NCI-H345 treated with DMSO at 0.1 percent for 48 hours (cell line): ENCODE results near the gene RAD9A.

Experiments
- DNase-seq: peaks from one replicate; lab custom pipeline; 2025; ENCODE audit not compliant: unreplicated experiment; lab: John Stamatoyannopoulos, UW

RAD9A gene

DNA sequence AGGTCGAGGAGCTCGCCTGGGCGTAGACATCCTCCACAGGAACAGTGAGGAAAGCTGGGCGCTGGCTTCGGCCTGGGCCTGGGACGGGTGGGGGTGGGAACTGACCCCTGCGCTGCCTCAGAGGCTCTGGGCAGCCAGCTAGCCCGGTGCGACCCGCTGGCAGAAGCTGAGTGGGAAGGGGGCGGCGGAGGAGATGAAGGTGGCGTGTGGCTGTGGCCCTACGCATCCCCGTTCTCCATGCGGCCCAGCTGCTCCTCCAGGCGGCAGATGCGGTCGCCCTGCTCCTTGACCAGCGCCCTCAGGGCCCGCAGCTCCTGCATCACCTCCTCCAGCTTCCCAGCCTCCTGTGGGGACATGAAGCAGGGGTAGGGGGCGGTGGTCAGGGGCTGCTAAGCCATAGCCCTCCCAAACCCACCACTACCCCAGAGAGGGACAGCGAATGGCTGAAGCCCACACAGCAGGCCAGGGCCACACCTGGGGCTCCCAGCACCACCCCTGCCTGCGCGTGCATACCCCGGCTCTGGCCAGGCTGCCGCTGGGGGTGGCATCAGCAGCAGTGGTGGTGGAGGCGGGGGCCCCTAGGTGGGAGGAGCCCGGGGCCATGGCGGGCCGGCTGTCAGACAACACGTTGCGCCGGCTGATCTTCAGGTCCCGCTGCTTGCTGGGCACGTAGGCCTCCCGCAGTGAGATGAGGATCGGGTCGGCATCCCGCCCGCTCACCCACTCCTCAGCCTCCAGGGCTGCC is 46.5 kb downstream of the RAD9A start:
- no peak for DNase-seq

DNA sequence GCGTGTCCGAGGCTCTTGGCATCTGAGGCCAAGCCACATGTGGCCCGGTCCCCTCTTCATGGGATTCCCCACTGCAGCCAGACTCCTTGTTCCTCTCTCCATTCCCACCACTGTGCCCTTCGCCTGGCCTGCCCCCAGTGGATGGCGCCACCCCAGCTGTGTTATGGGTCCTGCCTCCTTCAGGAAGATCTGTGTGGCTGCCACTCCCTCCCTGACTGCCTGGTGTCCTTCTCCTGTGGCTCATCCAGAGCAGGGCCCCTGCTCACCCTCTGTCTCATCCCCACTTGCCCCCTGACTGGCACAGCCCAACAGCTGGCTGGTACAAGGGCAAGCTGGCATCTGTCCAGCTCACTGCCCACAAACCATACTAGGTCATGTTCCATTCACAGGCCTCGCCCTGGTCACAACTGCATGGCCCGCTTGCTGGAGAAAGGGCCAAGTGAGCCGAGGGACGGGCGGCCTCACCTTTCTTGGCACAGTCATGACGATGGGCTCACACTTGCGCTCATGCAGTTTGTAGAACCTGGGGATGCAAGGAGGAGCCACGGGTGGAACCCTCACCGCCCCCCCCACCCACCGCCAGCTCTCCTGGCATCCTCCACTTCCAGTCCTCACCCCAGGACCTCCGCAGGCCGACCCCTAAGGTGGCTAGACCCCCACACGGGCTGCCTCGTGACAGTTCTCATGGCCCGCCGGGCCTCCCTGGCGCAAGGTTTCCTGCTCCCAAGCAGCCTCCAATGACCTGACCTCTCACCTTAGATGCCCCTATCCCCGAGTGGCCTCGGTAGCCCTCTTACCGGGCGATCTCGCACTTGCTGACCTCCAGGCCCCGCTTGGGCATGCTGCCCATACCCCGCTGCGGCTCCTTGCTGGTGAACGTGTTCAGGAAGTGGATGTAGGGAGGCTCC is 47.8 kb downstream of the RAD9A start:
- no peak for DNase-seq

DNA sequence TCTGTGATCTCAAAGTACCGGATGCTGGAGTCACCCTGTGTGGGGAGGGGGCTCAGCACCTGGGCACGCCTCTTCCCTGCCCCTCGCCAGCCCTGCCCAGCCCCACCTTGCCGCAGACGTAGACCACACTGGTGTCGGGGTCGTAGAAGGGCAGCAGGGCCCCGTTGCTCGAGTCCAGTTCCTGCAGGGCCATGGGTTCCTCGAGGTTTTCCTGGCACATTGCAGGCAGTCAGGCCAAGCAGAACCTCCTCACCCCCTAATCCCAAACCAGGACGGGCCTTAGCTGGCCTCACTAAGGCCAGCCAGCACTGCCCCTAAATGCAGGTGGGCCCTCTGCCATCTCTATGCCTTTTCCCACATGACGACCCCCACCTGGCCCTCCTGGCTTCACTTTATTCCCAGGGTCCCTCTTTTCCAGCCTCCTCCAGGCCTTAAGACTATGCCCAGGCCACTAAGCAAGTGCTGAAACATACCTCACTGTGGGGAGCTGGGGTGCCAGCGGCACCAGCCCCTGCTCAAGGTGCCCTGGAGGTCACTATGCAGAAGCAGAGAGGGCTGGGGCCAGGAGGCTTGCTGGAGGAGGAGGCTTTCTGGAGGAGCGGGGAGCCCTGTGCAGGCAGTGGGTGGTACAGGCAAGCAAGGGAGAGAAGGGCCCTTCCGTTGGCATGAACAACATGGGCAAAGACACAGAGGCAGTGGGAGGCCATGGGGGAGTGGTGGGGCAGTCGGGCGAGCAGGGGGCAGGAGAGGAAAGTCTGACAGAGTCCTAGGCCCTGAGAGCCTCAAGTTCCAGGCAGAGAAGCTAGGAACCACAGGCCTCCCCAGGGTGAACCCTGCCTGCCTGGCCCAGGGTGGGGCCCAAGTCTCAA is 48.7 kb downstream of the RAD9A start:
- no peak for DNase-seq

DNA sequence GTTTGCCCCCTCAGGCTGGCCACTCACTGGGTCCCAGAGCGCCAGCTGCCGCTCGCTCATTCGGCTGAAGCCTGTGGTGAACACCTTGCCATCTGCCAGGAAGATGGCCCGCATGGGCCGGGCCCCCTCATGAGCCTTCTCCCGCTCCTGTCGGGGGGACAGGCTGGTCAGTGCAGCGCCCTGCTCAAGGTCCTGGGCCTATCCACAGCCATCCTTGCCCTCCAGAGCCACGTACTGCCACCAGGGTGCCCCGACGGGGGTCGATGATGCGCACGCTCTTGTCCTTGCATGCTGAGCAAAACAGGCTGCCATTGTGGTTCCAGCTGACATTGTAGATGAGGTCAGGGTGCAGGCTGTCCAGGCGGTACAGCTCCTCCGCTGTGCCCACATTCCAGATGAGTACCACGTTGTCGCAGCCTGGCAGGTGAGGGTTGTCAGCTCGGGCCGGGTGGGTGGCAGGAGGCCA is 49.3 kb downstream of the RAD9A start:
- no peak for DNase-seq

DNA sequence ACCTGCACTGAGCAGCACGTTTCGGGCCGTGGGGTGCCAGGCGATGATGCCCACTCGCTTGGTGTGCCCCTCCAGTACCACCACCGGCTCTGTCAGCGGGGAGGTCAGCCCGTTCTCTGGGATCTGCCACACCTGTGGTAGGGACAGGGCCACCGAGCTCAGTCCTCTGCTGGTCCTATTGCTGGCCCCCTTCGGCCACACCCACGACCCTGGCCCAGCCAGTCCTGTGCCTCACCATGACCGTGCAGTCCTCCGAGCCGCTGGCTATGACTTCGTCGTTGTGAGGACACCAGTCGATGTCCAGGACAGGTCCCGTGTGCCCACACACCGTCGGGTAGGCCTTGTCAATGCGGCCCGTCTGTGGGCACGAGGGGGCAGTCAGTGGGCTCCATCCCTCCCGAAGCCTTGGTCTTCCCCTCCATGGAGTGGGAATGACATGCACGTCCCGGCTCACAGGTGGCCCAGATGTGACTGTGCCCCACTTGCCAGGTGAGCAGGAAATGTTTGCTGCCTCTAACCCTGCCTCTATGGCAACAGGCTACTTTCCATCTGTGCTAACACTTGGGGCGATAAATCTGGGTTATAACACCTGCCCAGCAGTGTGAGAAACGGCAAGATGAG is 50.1 kb downstream of the RAD9A start:
- DNase-seq, result no peak

DNA sequence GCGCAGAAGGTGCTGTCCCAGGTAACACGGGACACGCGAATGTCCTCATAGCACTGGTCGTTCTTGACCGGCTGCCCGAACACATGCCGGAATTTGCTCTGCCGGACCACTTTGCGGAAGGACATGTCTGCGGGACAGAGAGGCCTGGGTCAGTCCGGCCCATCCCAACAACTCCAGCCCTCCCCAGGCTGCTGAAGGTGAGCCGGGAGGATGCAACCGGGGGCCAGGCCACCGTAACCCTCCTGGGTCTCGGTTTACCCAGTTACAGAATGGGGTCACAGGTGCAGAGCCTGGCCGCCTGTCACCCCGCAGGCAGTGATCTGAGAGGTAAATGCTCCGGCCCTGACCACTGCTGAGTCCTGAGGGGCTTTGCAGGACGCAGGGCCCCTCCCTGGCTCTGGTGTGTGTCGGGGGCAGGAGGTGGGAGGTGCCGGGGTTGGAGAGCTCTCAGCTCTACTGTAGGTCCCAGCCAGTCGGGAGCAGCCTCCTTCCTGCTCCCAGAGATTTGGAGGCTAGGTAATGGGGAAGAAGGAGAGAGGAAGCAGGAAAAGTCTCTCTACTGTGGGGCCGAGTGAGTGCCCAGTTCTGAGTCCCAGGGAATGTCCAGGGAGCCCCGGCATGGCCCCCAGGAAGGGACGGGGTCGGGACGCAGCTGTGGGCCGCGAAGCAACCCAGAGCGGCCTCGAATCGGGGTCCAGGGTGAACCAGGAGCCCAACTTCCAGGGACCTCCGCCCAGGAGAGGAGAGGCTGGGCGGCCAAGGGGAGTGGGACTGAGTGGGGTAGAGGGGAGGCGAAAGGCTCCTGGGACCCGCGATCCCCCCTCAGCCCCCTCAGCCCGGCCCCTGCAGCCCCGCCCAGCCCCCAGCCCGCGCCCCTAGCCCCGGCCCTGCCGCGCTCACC is 51.0 kb downstream of the RAD9A start:
- no peak for DNase-seq

DNA sequence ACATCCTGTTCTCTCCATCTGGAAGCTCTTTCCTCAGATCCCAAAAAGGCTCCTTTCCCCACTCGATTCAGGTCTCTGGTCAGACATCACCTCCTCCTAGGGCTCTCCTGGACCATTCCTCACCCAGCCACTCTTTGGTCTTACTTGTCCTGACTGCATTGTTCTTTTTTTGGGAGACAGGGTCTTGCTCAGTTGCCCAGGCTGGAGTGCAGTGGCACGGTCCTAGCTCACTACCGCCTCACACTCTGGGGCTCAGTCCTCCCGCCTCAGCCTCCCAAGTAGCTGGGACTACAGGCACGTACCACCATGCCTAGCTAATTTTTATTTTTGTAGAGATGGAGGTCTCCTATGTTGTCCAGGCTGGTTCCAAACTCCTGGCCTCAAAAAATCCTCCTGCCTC is 53.7 kb downstream of the RAD9A start:
- DNase-seq, result no peak
